Transverse colon (tissue), 3 donors: Measurements from ENCODE around the gene JPT1.

ENCODE experiments used
- EP300 ChIP-seq: sonication (generic); formaldehyde crosslinking; IDR thresholded peaks from one replicate; pipeline ENCODE4 v1.6.1; 2017; ENCODE audit warnings: antibody characterized with exemption, low read depth
- POLR2A ChIP-seq: fragments of 450-650 bp; IDR thresholded peaks from one replicate; pipeline ENCODE4 v1.6.1; 2016; ENCODE audit warnings: antibody characterized with exemption, mild to moderate bottlenecking, moderate library complexity
- TF ChIP-seq, protein P1 (sequence below), 5 experiments: fragments of 200-600 bp in 3 of 5; fragments of 450-650 bp in 2 of 5; sonication (generic) in 3 of 5; IDR thresholded peaks; 1 replicate in 2 of 5; 2 replicates in 3 of 5; pipeline ENCODE4 v1.5.1; 2016 to 2017; ENCODE audit warnings: antibody characterized with exemption in 5 of 5, inconsistent platforms in 3 of 5, mild to moderate bottlenecking in 2 of 5, moderate library complexity in 1 of 5

DNA sequence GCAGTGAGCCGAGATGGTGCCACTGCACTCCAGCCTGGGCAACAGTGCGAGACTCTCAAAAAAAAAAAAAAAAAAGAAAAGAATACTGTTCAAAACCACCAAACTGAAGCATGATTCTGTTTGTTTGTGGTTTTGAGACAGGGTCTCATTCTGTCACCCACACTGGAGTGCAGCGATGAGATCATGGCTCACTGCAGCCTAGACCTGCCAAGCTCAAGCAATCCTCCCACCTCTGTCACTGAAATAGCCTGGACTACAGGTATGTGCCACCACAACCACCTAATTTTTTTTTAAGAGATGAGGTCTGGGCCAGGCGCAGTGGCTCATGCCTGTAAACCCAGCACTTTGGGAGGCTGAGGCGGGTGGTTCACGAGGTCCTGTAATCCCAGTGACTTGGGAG is 24.1 kb upstream of the JPT1 start:
- TF ChIP-seq, protein P1, sequence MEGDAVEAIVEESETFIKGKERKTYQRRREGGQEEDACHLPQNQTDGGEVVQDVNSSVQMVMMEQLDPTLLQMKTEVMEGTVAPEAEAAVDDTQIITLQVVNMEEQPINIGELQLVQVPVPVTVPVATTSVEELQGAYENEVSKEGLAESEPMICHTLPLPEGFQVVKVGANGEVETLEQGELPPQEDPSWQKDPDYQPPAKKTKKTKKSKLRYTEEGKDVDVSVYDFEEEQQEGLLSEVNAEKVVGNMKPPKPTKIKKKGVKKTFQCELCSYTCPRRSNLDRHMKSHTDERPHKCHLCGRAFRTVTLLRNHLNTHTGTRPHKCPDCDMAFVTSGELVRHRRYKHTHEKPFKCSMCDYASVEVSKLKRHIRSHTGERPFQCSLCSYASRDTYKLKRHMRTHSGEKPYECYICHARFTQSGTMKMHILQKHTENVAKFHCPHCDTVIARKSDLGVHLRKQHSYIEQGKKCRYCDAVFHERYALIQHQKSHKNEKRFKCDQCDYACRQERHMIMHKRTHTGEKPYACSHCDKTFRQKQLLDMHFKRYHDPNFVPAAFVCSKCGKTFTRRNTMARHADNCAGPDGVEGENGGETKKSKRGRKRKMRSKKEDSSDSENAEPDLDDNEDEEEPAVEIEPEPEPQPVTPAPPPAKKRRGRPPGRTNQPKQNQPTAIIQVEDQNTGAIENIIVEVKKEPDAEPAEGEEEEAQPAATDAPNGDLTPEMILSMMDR (IDR thresholded peaks at IDR 0.05): no peak
- TF ChIP-seq EP300: no peak
- TF ChIP-seq POLR2A: no peak
